Anterior cingulate cortex (tissue), 58 donors: Measurements from ENCODE around the gene COL1A2.

Source experiments
- DNase-seq, 58 donors: peaks; one replicate each; lab custom pipeline; 2025; lab: John Stamatoyannopoulos, UW

COL1A2 gene

GRCh38 chr7:94394437-94395140, at the start of gene COL1A2:
COL1A2 (plus strand) TSS chr7:94394895; CDS start chr7:94395032, 137 bp downstream.
- DNase-seq, result peak in 1 of 58 donors; percentile 4

- DNase-seq, result no peak
These were observed 48.8 kb upstream of the COL1A2 start for GRCh38 chr7:94345907-94346306.

DNA sequence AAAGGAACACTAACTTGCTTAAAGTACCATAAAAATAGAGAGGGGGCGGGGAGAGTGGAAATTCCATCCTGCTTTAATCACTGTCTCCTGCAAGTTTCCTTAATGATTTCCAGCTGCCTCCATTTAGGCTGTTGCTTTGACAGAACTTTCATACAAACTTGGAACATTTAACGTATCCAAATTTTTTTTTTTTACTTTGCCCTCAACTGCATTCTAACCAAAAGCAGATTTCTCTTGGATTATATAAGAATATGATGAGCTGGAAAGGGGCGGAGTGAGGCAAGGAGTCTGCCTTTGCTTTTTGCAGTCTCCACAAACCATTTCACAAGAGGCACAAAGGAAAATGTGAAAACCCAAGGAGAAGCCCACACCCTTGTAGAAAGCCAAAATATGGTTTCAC, 46.6 kb upstream of the COL1A2 start:
- DNase-seq, result no peak

GRCh38 chr7:94350734-94351133, 44.0 kb upstream of the COL1A2 start:
- no peak for DNase-seq

GRCh38 chr7:94351703-94352102, 43.0 kb upstream of the COL1A2 start:
- DNase-seq, result no peak

GRCh38 chr7:94352887-94353286, 41.8 kb upstream of the COL1A2 start:
- DNase-seq, result no peak

DNA sequence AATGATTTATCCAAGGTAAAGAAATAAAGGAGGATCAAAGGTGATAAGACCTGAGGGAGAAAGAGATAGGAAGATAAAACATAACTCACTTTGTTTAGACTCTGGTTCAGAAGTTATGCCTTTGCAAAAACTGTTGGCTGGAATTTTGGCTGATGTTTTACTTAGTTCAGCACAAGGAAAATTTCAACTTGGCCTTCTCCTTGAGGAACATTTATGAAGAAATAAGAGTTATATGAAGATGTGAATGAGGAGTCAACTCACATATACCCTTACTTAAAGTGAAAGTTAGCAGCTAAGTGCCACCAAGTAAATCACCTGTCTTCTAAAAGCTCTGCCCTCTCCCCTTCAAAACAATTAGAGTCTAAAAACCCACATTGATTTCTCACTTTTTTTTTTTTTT, 39.7 kb upstream of the COL1A2 start:
- DNase-seq, result no peak

DNA sequence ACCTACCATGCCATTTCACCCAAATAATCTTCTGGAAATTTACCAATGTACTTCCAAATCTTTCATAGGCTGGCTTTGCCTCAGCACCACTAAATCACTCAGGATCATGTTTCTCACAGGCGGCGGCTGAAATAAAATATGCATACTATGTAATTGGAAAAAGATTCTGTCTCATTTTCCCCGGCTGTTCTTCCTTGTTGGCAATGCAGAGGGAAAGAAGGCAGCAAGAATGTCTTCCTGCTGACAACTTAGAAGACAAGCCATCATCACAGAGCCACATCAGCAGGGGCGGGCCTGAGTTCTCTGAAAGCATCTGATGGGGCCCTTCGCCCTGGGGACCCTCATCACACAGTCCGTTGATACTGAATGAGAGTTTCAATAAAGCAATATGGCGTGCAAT, 39.2 kb upstream of the COL1A2 start:
- DNase-seq, result no peak

- no peak for DNase-seq
These were observed 37.6 kb upstream of the COL1A2 start for GRCh38 chr7:94357076-94357475.

DNA sequence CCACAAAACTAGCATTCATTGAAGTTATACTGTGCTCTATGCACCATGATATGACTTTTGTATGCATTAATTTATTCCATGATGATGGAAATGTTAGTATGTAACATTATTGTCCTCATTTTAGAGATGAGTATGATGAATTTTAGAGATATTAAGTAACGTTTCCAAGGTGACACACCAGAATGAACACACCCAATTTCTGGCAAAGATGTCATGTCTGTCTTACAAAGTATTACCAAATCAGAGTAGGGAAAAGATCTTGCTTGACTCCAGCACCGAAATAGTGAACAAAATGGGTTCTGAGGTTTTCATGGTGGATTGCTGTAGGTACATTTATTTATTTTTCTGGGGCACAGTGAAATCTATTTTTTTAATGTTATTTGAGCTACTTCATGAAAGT, 33.8 kb upstream of the COL1A2 start:
- DNase-seq, result no peak

GRCh38 chr7:94362276-94362675, 32.4 kb upstream of the COL1A2 start:
- DNase-seq, result no peak

DNA sequence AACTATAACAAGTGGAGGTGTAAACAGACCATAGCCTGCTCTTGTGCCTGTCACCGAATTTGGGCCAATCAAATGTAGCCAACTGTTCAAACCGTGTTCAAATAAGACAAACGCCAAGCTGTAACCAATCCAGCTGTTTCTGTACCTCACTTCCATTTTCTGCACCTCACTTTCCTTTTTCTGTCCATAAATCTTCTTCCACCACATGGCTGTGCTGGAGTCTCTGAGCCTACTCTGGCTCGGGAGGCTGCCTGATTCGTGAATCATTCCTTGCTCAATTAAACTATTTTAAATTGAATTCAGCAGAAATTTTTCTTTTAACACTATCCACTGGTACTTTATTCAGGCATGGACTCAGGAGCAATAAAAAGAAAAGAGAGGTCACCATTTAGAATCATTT, 29.9 kb upstream of the COL1A2 start:
- DNase-seq, result no peak

DNA sequence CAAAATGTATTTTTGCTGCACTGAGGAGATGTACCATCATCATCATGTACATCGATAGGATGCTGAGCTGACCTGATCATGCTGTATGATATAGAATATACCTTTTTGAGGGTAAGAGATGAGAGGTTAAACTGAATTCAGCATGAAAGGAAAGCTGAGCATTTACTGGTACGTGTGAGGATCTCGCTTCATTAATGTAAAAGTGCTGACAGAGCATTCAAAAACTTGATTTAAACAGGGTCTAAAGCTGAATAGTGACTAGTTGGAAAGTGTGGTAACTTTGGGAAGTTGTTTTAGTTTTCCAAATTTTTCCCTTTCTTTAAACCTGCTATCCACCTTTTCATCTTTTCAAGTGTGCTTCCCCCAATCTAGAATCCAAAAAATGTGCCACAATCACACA, 28.5 kb upstream of the COL1A2 start:
- DNase-seq, result no peak

- no peak for DNase-seq
These were observed 27.9 kb upstream of the COL1A2 start for GRCh38 chr7:94366832-94367231.

GRCh38 chr7:94367949-94368348, 26.7 kb upstream of the COL1A2 start:
- no peak for DNase-seq

- no peak for DNase-seq
These were observed 26.3 kb upstream of the COL1A2 start for GRCh38 chr7:94368371-94368791.

GRCh38 chr7:94374231-94374630, 20.5 kb upstream of the COL1A2 start:
- DNase-seq, result no peak

DNA sequence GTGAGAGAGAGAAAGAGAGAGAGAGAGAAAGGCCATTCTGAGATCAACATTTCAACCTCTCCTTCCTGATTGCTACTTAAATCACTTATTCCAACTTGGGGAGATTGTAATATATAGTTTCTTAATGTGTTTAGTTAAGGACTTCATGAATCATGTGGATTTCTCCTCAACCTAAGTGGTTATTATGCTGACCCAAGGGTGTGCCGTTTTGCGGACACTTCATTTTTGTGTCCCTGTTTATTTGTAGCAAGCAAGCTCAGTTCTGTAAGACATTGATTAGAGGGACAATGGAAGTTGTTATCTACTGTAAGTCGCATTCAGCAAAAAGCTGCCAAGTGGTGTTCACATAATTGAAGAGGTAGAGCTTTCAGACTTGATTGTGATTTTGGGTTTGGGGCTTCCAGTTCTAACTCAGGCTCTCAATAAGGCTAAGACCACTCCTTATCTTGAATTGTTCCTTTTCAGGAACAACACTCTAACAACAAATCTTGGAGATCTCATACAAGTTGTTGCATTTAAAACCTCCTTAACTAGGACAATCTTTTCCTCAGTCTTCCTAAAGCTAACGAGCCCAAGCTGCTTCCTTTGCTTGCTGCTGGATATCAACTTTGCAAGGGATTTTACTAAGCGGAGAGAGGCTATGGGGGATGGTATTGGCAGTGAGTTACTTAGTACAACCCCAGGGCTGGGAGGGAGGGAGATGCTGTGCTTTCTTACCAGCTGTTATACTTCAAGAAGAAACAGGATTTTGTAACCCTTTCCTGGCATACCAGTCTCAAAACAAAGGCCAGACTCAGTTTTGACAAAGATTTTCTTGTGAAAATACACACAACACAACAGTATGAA, 19.8 kb upstream of the COL1A2 start:
- DNase-seq, result no peak

DNA sequence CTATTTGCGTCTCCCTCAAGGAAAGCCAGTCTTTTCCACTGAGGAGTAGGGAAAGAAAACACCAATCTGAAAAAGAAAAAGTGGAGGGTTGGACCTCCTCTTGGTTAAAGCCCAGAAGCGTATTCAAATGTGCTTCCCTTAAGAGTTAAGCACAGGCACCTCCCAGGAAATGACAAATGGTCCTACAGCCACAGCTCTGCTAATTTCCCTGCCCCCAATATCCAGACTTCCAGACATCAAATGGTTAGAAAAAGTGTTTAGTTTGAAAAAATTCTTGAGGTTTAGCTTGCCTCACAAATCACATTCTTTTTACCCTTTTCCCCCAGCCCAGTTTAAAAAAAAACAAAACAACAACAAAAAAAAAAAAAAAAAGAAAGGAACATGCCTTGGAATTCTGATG, 19.0 kb upstream of the COL1A2 start:
- no peak for DNase-seq

GRCh38 chr7:94376281-94376680, 18.4 kb upstream of the COL1A2 start:
- DNase-seq, result no peak

- no peak for DNase-seq
These were observed 16.3 kb upstream of the COL1A2 start for GRCh38 chr7:94378356-94378755.

- no peak for DNase-seq
These were observed 14.4 kb upstream of the COL1A2 start for GRCh38 chr7:94380264-94380663.
